Measurements from ENCODE around the gene RGS7.

The RGS7 gene

DNA sequence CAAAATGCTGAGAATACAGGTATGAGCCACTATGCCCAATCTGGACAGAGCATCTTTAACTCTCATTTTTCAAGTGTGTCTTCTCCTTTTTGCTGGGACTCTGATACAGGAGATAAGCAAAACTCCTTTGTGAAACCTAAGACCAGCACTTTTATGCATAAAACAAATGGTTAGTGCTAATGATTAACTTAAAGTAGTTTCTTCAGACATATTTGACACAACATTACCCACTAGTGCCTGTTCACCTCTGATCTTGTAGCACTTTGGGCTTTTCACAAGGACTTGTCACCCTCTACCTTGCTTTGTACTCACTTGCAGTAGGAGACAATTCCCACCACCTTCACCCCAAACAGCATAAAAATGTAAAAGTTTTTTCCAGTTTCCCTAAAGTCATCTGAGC is 216.3 kb downstream of the RGS7 start:
- Mint-ChIP-seq H3K36me3 (ENCODE audit: low read depth) (no peaks in the 10 kb centered on the region), H3K27me3 (peaks cover 2% of the 10 kb centered on the region), H3K4me1 (no peaks in the 10 kb centered on the region), H3K9me3 (peaks cover 7% of the 10 kb centered on the region), H3K27ac (no peak overlapping the region), H3K4me3 (no peak overlapping the region)
- DNase-seq: no peak
- ATAC-seq: no peak

DNA sequence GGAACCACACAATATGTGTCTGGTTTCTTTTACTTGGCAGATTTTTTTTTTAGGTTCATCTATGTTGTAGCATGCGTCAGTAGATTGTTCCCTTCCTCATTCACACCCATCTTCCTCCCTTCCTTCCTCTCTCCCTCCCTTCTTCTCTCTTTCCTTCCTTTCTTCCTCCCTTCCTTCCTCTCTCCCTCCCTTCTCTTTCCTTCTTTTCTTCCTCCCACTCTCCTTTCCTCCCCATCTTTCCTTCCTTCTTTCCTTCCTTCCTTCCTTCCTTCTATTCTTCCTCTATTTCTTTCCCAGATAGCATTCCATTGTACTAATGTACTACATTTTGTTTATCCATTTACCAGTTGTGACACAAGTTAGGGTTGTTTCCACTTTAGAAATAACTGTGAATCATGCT is 218.0 kb downstream of the RGS7 start:
- Mint-ChIP-seq H3K9me3 (peaks cover 13% of the 10 kb centered on the region), H3K27ac (no peak overlapping the region), H3K27me3 (peaks cover 2% of the 10 kb centered on the region), H3K4me3 (no peak overlapping the region), H3K4me1 (no peaks in the 10 kb centered on the region), H3K36me3 (ENCODE audit: low read depth) (no peaks in the 10 kb centered on the region)
- DNase-seq: no peak
- no peak for ATAC-seq

DNA sequence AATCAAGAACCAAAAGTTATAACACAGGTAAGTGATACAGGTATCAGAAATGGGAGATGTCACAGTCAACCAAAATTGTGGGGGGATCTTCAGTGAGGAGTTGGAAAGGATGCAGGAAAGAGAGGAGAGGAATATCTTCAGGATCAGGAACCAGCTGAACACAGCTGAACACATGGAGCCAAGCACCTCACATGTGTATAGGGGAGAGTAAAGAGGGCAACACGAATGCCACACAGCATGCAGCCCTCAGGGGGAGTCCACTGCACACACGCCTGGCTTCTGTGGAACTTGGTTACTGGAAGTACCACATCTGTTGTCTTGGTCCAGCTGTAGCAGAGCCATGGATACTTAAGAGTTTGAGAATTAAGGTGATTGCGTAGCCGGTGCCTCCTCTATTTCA is 218.8 kb downstream of the RGS7 start:
- Mint-ChIP-seq H3K36me3 (ENCODE audit: low read depth) (no peaks in the 10 kb centered on the region), H3K9me3 (peaks cover 13% of the 10 kb centered on the region), H3K27me3 (peaks cover 2% of the 10 kb centered on the region), H3K4me3 (no peak overlapping the region), H3K4me1 (no peaks in the 10 kb centered on the region), H3K27ac (no peak overlapping the region)
- no peak for DNase-seq
- ATAC-seq: no peak

DNA sequence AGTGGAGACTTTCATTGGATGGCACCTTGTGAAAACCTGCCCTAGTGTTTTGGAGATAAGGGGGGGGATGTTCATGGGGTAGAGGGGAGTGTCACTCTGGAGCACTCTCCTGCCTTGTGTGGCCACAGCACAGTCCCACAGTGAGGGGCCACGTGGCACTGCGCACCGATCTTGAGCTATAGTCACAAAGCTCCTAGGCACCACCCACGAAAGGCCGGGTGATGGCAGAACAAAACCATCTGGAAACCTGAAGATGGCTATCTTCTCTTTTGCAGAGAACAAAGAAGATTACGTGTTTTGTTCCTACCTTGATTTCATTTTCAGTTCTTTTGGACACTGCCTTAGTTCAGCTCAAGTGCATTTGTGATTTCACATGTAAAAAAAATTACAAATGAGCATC is 220.6 kb downstream of the RGS7 start:
- no peak overlapping the region for H3K27ac Mint-ChIP-seq
- H3K9me3 Mint-ChIP-seq: peaks cover 7% of the 10 kb centered on the region
- no peaks in the 10 kb centered on the region for H3K36me3 Mint-ChIP-seq (ENCODE audit: low read depth)
- no peak overlapping the region for H3K4me3 Mint-ChIP-seq
- peaks cover 2% of the 10 kb centered on the region for H3K27me3 Mint-ChIP-seq
- no peaks in the 10 kb centered on the region for H3K4me1 Mint-ChIP-seq
- DNase-seq (no peak), ATAC-seq (no peak)

DNA sequence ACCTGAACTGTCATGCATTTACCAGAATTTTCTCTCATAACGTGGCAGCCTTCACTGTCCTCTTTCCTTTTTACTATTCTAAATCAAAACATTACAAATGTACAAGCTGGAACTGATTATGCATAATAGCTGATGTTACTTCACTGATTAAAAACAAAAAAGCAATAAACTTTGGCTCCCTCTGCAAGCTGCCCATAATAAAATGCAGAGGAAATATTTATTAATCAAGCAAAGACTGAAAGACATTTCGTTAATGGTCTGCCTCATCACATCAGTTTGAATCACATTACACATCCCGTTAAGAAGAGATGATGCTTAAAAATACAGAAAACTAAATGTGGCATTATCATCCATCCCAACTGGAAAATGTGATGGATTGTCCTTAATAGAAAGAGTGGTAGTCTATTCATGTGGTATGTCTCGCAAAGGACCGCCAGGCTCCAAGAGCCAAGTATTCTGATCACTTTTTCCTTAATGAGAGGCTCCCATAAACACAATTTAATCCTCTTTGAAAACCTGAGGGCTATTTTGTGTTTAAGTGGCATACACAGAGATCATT is 225.3 kb downstream of the RGS7 start:
- H3K9me3 Mint-ChIP-seq: peaks cover 7% of the 10 kb centered on the region
- H3K27me3 Mint-ChIP-seq: no peaks in the 10 kb centered on the region
- DNase-seq: no peak
- no peak overlapping the region for H3K4me3 Mint-ChIP-seq
- H3K27ac Mint-ChIP-seq: no peak overlapping the region
- no peak for ATAC-seq
- H3K36me3 Mint-ChIP-seq (ENCODE audit: low read depth): no peaks in the 10 kb centered on the region
- no peaks in the 10 kb centered on the region for H3K4me1 Mint-ChIP-seq

DNA sequence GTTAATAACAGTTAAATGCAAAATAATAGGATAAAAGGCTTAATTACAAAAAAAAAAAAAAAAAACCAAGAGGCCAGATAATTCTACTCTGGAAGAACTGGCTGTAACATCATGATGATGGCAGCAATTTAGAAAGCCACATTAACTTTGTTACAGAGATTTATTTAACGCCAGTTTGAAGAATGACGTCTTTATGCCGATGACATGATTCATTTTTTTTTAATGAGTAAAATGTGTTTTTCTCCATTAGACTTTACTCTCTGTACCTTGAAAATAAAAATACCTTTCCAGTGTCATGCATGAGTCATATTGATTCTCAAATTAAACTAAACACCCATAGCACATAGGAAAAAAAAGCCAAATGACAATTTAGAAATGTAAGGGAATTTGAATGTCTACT is 226.1 kb downstream of the RGS7 start:
- Mint-ChIP-seq H3K4me3 (no peak overlapping the region), H3K27ac (no peak overlapping the region), H3K9me3 (peaks cover 7% of the 10 kb centered on the region), H3K4me1 (no peaks in the 10 kb centered on the region), H3K27me3 (no peaks in the 10 kb centered on the region), H3K36me3 (ENCODE audit: low read depth) (no peaks in the 10 kb centered on the region)
- ATAC-seq: no peak
- no peak for DNase-seq

DNA sequence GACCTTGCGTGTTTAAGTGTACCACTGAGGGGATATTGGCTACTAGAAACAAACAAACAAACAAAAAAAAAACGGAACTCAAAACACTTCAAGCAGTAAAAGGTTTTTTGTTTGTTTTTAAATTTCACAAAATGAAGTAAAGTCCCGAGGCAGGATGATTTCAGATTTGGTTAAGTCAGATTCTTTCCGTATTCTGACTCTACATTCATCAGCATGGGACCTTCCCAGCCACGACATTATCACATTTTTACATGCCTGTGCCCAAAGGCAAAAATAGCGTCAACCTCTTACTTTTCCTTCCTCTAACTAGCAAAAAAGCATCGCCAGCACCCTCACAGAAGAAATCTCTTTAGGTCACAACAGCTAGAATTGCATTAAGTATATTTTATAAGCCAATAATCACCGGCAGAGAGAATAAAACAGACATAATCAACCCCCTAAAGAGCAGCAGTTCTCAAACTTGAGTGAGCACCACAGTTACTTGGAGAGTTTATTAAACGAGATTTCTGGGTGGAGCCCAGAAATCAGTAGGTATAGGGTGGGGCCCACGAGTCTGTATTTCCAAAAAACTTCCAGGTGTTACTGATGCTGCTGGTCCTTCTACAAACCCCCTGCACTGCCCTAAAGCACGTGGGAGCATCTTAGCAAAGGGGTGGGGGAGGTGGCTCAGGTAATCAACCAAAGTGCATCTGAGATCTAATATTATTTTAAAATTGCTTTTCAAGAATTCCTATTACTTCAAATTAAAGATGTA is 227.6 kb downstream of the RGS7 start:
- DNase-seq (no peak), ATAC-seq (no peak)
- Mint-ChIP-seq H3K4me1 (no peaks in the 10 kb centered on the region), H3K9me3 (peaks cover 4% of the 10 kb centered on the region), H3K4me3 (no peak overlapping the region), H3K27me3 (no peaks in the 10 kb centered on the region), H3K27ac (no peak overlapping the region), H3K36me3 (ENCODE audit: low read depth) (no peaks in the 10 kb centered on the region)

DNA sequence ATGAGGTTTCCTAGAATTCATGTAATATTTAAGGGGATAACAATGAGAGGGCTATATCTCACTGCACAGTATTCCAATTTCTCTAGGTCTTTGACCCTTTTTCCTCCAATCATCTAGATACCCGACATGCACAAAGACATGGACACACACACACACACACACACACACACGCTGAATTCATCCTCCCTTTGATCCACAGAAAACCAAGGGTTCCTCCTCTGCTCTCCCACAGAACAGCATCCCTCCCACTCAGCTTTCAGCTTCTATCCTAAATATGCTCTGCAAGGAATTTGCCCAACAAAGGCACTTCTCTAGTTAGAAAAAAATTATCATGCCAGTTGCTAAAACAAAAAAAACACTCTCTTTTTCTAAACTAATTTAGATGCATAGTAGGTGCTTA is 231.7 kb downstream of the RGS7 start:
- Mint-ChIP-seq H3K9me3 (no peaks in the 10 kb centered on the region), H3K4me3 (no peak overlapping the region), H3K4me1 (no peaks in the 10 kb centered on the region), H3K27me3 (no peaks in the 10 kb centered on the region), H3K36me3 (ENCODE audit: low read depth) (no peaks in the 10 kb centered on the region), H3K27ac (no peak overlapping the region)
- DNase-seq: no peak
- no peak for ATAC-seq

DNA sequence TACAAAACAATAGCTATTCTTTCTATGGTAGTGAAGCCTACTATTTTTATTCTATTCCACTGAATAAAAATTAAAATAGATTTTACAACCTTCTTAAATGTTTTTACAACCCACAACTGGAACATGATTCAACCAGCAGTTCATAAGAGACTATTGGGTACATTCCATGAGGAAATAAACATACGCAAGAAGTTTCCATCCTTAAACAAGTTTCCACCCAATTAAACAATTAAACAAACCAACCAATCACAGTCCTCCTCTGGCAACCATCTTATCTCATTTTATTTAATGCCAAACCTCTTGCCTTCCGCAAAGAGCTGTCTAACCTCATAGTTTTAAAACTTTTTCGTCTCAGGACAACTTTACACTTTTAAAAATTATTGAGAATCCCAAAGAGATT is 239.0 kb downstream of the RGS7 start:
- Mint-ChIP-seq H3K4me1 (no peaks in the 10 kb centered on the region), H3K36me3 (ENCODE audit: low read depth) (no peaks in the 10 kb centered on the region), H3K9me3 (no peaks in the 10 kb centered on the region), H3K27ac (no peak overlapping the region), H3K4me3 (no peak overlapping the region), H3K27me3 (no peaks in the 10 kb centered on the region)
- ATAC-seq (no peak), DNase-seq (no peak)

DNA sequence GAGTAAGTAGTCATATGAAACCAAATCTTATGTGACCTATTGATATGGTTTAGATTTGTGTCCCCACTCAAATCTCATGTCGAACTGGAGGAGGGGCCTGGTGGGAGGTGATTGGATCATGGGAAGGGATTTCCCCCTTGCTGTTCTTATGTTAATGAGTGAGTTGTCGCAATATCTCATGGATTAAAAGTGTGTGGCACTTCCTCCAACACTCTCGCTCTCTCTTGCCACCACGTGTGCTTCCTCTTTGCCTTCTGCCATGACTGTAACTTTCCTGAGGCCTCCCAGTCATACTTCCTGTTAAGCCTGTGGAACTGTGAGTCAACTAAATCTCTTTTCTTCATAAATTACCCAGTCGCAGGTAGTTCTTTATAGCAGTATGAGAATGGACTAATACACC is 241.2 kb downstream of the RGS7 start:
- H3K27me3 Mint-ChIP-seq: no peaks in the 10 kb centered on the region
- H3K9me3 Mint-ChIP-seq: no peaks in the 10 kb centered on the region
- DNase-seq (no peak), ATAC-seq (no peak)
- no peak overlapping the region for H3K4me3 Mint-ChIP-seq
- H3K27ac Mint-ChIP-seq: no peak overlapping the region
- no peaks in the 10 kb centered on the region for H3K36me3 Mint-ChIP-seq (ENCODE audit: low read depth)
- no peaks in the 10 kb centered on the region for H3K4me1 Mint-ChIP-seq

DNA sequence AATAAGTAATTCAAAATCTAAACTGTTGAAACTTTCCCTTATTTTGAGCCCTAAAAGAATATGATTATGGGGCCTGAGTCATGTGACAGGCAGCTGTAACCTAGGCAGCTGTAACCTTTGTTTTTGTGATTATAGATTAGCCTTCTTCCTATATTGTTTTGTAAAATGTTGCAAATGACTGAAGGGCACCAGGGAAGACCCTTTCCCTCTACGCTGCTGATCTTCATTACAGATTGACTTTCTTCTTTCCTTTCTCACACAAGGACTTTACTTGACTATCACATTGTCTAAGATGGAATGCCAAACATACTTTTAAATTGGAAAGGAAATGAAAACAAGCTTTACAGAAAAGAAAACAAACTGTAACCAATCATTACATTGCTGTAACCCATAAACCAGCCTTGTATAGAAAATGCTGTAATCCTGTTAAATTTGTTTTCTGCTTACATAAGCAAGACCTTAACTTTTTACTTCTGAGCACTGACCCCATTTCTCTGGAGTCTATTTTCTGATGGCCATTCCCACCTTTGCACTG is 242.2 kb downstream of the RGS7 start:
- H3K27ac Mint-ChIP-seq: no peak overlapping the region

DNA sequence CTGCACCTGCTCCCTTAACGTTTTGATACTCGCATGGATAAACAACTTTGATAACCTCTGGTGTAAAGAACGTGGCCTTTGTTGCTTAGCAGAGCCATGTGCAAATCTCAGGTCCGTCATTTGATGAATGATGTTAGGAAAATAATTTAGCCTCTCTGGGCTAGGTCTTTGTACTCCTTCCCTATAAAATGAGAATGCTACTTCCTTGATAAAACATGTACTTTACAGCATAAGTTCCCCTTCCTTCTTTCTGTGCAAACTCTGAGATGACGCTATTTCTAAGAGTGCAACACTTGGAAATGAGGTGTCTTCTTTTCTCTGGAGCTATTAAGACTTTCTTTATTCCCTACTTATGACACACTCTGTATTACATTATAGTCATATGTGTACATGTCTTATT is 243.4 kb downstream of the RGS7 start:
- H3K4me1 Mint-ChIP-seq: no peaks in the 10 kb centered on the region

More for the DNA sequence above, 242.2 kb downstream of the RGS7 start:
- no peak for ATAC-seq
- Mint-ChIP-seq H3K4me1 (no peaks in the 10 kb centered on the region), H3K36me3 (ENCODE audit: low read depth) (no peaks in the 10 kb centered on the region), H3K4me3 (no peak overlapping the region), H3K27me3 (no peaks in the 10 kb centered on the region), H3K9me3 (no peaks in the 10 kb centered on the region)
- DNase-seq: no peak

DNA sequence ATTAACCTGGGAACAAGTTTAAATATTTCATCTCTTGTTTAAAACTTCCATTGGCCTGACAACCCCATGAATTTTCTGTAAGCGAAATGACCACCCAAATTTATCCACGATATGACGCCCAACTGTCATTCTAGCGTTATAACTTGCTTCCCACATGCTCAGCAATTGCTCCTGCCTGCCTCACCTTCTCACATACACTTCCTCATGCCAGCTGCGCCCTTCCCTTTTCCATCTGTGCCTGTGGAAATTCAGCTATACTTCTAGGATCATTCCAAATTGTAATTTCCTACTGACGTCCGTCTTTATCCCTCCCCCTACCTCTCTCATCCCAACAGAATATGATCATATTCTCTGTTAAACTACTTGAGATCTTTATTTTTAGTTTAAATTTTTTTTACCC is 248.0 kb downstream of the RGS7 start:
- H3K27me3 Mint-ChIP-seq: no peaks in the 10 kb centered on the region
- H3K4me3 Mint-ChIP-seq: no peak overlapping the region
- H3K27ac Mint-ChIP-seq: no peak overlapping the region
- no peaks in the 10 kb centered on the region for H3K9me3 Mint-ChIP-seq
- H3K36me3 Mint-ChIP-seq (ENCODE audit: low read depth): no peaks in the 10 kb centered on the region
- H3K4me1 Mint-ChIP-seq: no peaks in the 10 kb centered on the region
- DNase-seq: no peak
- ATAC-seq: no peak

More for the DNA sequence above, 243.4 kb downstream of the RGS7 start:
- no peak for ATAC-seq
- H3K27me3 Mint-ChIP-seq: no peaks in the 10 kb centered on the region
- no peaks in the 10 kb centered on the region for H3K36me3 Mint-ChIP-seq (ENCODE audit: low read depth)
- no peak overlapping the region for H3K27ac Mint-ChIP-seq
- no peak for DNase-seq
- no peaks in the 10 kb centered on the region for H3K9me3 Mint-ChIP-seq
- no peak overlapping the region for H3K4me3 Mint-ChIP-seq

DNA sequence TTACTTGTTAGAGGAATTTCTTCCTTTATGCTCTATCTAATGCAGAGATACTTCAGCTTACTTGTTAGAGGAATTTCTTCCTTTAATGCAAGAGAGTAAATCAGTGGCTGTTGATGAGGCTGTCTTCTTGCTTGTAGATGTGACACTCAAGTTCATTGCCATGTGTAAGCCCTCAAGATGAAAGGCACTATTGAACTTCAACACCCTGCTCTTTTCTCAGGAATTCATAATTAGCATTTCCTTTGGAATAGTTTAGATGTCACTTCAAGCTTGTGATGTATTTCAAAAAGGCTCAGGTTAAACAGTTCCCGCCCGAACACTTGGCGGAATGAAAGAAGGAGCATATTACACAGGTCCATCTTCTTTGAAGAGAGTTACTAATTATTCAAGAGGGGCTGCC is 251.9 kb downstream of the RGS7 start:
- H3K36me3 Mint-ChIP-seq (ENCODE audit: low read depth): no peaks in the 10 kb centered on the region
- no peaks in the 10 kb centered on the region for H3K9me3 Mint-ChIP-seq
- H3K4me1 Mint-ChIP-seq: no peaks in the 10 kb centered on the region
- DNase-seq (no peak), ATAC-seq (no peak)
- H3K4me3 Mint-ChIP-seq: no peak overlapping the region
- no peaks in the 10 kb centered on the region for H3K27me3 Mint-ChIP-seq
- H3K27ac Mint-ChIP-seq: no peak overlapping the region

DNA sequence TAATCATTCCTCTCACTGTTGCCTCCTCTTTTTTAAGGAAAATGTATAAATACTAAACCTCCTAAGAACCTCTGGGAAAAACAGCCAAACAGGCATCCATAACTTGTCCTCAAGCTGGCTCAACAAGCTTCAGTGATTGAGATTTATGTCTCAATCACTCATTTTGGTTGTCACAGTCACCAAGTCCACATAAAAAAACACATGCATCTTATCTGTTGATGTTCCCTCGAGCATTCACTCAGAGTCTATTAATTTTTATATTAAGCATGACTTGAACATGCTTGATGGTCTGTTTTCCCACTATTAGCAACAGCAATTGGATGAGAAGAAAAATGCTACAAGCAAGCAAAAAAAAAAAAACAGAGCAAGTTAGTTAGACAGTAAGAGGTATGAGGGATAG is 254.3 kb downstream of the RGS7 start:
- H3K27ac Mint-ChIP-seq: no peak overlapping the region
- DNase-seq (no peak), ATAC-seq (no peak)
- H3K4me3 Mint-ChIP-seq: no peak overlapping the region
- no peaks in the 10 kb centered on the region for H3K27me3 Mint-ChIP-seq
- no peaks in the 10 kb centered on the region for H3K36me3 Mint-ChIP-seq (ENCODE audit: low read depth)
- H3K4me1 Mint-ChIP-seq: no peaks in the 10 kb centered on the region
- H3K9me3 Mint-ChIP-seq: peaks cover 6% of the 10 kb centered on the region

Measured in activated naive CD8-positive, alpha-beta T cell treated with anti-CD3 and anti-CD28 coated beads, Interleukin-2, amount 50 U/mL, for 24 hours (primary cell).